Activated CD8-positive, alpha-beta memory T cell treated with anti-CD3 and anti-CD28 coated beads, Interleukin-2, amount 50 U/mL, for 4 hours (primary cell): Measurements from ENCODE around the gene ZDHHC14.
A peak's percentile ranks its signal among the peaks of the same experiment; 100 is the strongest.
"Not testable (repeated sequence)": the region's sequence is repeated elsewhere in the genome, so short reads cannot be mapped to it uniquely, and the experiment has no call there.

Experiments used
- DNase-seq: peaks from one replicate; pipeline ENCODE4 v3.0.0-alpha.2; 2020

ZDHHC14 gene

DNA sequence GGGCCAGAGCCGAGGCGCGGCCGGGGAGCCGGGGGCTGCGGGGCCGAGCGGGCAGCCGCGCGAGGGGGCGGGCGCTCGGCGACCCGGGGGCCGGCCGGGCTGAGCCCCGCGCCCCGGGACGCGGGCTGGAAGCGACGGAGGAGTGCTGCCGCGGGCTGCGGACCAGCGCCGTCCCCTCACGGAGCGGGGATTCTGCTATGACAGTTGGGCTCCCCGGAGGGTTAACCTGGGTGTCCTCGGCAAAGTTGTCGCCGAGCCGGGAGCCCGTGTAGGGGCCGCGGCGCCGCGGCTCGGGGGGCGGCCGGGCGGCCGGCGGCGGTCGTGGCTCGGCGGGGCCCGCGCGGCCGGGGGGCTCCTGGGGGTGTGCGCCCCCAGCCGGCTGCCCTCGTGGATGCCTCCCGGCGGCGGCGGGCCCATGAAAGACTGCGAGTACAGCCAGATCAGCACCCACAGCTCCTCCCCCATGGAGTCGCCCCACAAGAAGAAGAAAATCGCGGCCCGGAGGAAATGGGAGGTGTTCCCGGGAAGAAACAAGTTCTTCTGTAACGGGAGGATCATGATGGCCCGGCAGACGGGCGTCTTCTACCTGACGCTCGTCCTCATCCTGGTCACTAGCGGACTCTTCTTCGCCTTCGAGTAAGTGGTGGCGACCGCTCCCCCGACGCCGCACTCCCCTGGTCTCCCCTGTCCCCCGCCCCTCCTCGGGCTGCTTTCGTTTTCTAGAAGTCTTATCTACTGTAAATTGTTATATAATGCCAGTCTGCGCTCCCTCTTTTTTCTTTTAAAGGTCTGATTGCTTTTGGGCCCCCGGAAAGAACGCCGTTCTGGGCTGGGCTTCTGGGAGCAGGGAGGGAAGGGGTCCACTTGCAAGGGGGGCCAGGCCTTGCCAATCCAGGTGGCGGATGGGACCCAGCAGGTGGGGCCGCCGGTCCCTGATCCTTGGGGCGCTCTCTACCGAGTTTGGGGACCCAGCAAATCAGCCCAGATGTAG, 936 bp downstream of the ZDHHC14 start:
- DNase-seq, result peak; percentile 63

GRCh38 chr6:157382821-157383220, 1.8 kb downstream of the ZDHHC14 start:
- DNase-seq, result no peak

DNA sequence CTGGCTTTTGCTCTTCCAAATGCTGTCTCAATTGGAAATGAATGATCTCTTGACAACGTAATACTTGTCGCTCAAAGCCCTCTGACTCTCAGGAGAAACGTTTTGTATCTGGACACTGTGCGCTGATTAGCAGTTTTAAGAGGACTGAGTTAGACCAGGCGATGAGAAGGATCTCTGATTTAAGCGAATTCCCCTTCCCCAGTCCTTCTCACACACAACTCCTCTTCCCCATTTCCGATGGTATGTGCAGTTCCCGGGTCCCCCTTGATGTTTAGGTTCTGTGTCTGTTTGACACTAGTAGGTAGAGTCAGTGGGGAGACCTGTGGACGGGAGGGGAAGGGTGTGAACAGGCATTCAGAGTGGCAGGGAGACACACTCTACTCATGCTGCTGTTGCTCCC, 2.5 kb downstream of the ZDHHC14 start:
- no peak for DNase-seq

GRCh38 chr6:157384962-157385361, 4.0 kb downstream of the ZDHHC14 start:
- DNase-seq, result not testable (repeated sequence)

DNA sequence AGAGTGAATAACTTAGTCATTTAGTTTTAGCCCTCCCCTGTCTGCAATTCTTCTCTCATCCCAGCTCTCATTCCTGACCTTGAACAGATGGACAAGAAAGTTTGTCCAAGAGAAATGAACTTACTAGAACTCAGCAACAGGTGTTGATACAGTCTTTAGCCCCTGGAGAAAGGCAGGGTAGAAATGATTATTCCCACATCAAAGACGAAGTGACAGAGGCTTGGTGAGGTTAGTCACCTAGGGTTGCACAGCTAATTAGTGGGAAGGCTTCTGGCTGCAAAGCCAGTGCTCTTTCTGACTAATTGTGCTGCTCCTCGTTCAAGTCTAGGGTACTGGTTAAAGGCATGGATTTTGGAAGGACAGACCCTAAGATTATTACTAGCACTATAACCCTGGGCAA, 4.5 kb downstream of the ZDHHC14 start:
- DNase-seq, result no peak

- DNase-seq, result no peak
Measured at GRCh38 chr6:157386023-157386422, 5.0 kb downstream of the ZDHHC14 start.

DNA sequence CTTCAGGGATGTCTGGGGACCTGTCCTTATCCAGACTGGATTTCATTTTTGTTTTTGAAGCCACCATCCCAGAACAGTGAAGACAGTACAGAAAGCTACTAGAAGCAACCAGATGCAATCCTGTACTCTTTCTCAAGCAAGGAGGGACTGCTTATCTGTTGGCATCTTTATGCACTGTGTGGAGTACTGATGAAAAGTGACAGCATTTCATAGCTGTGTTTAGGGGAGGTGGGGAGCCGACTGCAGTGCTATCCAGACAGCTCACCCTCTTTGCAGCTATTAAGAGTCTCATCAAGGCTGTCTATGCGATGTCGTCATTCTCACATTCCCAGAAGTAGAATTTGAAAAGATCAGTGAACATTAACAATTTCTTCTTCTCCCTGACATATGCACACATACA, 5.5 kb downstream of the ZDHHC14 start:
- no peak for DNase-seq

- no peak for DNase-seq
Measured at GRCh38 chr6:157388924-157389323, 7.9 kb downstream of the ZDHHC14 start.

- DNase-seq, result no peak
Measured at GRCh38 chr6:157390273-157391060, 9.5 kb downstream of the ZDHHC14 start.

DNA sequence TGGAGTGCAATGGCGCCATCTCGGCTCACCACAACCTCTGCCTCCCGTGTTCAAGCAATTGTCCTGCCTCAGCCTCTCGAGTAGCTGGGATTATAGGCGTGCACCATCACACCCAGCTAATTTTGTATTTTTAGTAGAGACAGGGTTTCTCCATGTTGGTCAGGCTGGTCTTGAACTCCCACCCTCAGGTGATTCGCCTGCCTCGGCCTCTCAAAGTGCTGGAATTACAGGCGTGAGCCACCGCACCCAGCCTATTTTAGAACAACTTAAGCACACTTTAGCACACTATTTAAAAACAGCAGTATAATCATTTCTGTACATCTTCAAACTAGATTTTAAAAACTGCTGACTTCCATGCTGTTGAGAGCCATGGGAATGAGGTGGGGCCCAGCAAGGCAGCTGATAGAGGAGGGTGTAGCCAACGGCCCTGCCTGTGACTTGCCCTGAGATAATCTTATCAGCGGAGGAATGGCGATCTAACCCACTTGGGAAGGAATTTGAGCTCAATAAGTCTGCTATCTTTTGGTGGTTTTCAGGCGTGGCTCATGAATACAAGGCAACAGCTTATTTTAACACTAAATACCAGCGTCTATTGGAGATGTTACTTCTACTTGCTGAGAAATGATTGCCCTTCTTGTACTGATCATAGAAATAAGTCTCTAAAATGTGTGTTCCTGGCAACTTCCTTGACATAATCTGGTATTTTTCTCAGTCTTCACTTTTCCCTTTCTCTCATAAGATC, 12.1 kb downstream of the ZDHHC14 start:
- no peak for DNase-seq

DNA sequence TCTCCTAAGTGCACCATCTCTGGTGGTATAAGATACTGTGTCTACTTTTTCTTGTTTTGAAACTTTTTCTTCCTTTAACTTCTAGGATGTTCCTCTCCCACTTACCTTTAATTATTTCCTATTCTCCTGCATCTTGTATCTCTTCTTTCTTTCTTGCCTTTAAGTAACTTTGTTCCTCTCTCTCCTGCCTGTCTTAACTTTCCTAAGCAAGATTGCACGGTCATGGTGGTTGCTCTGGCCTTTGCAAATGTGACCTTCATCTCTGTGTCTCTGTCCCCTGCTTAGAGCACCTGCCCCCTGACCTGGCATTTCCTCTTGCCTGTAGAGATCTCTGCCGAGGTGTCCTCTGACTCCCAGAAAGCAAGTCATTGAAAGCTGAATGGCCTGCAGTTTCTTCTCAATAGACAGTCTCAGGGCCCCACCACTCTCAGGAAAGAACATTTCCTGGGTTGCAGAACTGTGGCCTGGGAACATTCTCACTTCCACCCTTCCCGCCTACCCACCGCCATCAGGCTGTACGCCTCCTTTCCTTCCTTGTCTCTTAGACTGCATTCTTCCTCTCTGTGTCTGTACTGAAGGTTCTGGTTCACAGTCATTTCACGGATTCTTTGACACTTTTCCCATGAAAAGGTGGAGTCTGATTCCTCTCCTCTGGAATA, 12.8 kb downstream of the ZDHHC14 start:
- no peak for DNase-seq

DNA sequence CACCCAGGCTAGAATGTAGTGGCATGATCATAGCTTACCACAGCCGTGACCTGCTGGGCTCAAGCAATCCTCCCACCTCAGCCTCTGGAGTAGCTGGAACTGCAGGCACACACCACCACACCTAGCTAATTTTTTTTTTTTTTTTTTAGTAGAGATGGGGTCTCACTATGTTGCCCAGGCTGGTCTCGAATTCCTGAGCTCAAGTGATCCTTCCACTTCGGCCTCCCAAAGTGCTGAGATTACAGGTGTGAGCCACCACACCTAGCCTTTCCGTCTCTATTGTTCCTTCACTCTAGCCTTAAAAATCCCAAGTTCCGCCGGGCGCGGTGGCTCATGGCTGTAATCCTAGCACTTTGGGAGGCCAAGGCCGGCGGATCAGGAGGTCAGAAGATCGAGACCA, 14.2 kb downstream of the ZDHHC14 start:
- not testable (repeated sequence) for DNase-seq

DNA sequence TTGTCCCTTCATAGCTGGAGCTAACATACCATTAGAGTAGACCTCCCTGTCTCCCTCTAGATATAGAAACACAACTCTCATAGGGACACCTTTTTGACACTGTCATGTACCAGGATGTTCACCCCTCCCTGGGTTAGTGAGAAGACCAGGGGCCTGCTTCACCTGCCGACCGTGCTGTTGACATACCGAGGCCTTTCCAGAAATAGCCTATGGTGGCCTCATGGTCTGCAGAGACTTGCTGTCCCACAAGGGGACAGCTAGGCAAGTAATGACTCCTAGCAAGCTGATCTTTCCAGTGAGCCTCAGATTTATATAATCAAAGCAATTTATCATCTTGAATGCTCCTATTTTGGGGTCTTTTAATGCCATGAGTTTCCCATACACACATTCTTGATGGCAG, 15.0 kb downstream of the ZDHHC14 start:
- no peak for DNase-seq

DNA sequence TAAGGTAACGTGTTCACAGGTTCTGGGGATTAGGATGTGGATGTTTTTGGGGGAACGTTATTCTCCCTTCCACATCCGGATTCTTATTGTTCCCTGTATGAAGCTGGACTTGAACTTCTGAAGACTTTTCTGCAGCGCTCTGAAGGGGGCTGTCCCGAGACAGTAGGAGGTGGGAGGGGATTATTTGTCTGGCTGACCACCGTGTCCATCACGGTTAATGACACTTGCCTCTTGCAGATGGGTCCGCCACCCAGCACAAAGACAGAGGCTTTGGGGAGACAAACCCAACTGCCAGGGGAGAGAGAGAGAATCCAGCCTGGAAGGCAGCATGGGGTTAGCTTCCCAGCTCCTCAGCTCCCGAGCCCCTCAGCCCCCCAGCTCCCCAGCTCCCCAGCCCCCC, 16.7 kb downstream of the ZDHHC14 start:
- DNase-seq, result no peak

DNA sequence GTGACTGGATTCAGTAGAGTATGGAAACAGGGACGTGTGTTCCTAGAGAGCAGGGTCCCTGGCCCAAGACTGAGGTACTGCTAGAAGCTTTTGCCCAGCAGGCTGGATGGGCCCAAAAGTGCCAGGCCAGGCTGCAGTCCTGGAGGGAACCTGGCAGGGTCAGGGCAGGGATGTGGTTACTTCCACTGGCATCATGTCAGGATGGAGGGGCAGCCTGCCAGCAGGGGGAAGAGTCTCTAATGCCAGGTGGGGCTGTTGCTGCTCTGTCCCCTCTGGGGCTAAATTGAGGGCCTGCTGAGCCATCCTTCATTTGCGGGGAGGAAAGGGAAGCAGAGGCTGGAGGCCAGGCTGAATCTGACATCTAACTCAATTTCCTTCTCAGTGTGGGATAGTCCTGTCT, 17.2 kb downstream of the ZDHHC14 start:
- no peak for DNase-seq

- DNase-seq, result no peak
Measured at GRCh38 chr6:157400676-157401075, 19.7 kb downstream of the ZDHHC14 start.

DNA sequence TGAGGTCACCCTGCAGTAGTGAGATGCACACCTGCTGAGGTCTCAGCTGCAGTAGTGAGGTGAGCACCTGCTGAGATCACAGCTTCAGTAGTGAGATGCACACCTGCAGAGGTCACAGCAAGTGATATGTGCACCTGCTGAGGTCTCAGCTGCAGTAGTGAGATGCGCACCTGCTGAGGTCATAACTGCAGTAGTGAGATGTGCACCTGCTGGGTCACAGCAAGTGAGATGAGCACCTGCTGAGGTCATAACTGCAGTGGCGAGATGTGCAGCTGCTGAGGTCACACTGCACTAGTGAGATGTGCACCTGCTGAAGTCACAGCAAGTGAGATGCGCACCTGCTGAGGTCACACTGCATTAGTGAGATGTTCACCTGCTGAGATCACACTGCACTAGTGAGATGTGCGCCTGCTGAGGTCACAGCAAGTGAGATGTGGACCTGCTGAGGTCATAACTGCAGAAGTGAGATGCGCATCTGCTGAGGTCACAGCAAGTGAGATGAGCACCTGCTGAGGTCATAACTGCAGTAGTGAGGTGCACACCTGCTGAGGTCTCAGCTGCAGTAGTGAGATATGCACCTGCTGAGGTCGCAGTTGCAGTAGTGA, 20.8 kb downstream of the ZDHHC14 start:
- DNase-seq, result no peak

- no peak for DNase-seq
Measured at GRCh38 chr6:157402996-157403685, 22.2 kb downstream of the ZDHHC14 start.

GRCh38 chr6:157403686-157404051, 22.7 kb downstream of the ZDHHC14 start:
- DNase-seq, result no peak

- DNase-seq, result no peak
Measured at GRCh38 chr6:157405986-157406385, 25.0 kb downstream of the ZDHHC14 start.

- DNase-seq, result no peak
Measured at GRCh38 chr6:157406661-157407060, 25.7 kb downstream of the ZDHHC14 start.

GRCh38 chr6:157407646-157408045, 26.7 kb downstream of the ZDHHC14 start:
- DNase-seq, result no peak
